Upper lobe of left lung (tissue), 4 donors: ENCODE results near the gene TNS1.

Experiments used
- CTCF ChIP-seq, 6 experiments: fragments of 450-650 bp in 4 of 6; fragments of 200-600 bp in 2 of 6; sonication (generic) in 2 of 6; IDR thresholded peaks; one replicate each; pipeline ENCODE4 v1.5.1; 2016 to 2019; ENCODE audit warnings: antibody characterized with exemption in 6 of 6
- POLR2A ChIP-seq, 4 donors: fragments of 450-650 bp; IDR thresholded peaks; one replicate each; pipeline ENCODE4 v1.5.1; 2016 to 2017; ENCODE audit warnings: antibody characterized with exemption in 4 of 4, mild to moderate bottlenecking in 2 of 4
- POLR2AphosphoS5 ChIP-seq, 2 donors: sonication (generic); formaldehyde crosslinking; IDR thresholded peaks; one replicate each; pipeline ENCODE4 v1.5.1; 2017; ENCODE audit warnings: antibody characterized with exemption in 2 of 2

DNA sequence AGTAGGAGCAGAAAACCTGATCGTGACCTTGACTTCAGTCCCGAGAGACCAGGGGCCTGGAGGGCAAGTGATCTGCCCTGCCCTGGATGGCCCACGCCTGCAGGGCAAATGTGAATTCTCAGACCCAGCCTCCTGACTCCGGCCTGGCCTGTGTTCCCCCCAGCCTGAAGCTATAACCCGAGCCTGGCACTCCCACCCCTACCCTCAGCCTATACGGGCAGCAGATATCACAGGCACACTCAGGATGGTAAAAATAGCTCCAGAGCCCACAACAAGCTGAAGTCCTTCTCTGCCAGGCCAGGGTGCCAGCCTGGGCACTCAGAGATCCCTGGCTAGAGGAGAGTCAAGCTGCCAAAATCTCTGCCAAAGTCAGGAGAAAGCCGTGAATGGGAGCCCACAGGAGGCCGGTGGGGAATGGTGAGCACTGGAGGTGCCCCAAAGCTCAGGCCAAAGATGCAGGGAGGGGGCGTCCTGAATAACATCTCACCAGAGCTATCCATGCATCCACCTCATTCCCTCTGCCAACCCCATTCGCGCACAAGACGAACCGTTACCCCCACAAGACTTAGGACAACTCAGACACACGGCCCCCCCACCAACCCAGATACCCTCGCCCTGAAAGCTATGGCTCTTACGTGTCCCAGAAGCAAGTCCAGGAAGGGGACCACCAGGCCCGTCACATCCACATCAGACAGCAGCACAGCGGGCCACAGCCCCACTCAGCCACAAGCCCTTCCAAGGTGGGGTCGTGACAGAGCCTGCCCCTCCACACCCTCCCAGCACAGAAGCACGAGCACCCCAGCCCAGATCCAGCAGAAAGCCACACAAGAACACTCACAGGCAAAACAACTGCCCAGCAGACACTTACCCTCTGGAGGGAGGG lies 144.9 kb downstream of the TNS1 start:
- TF ChIP-seq CTCF (IDR thresholded peaks at IDR 0.05) (no peak), POLR2A (IDR thresholded peaks at IDR 0.05) (no peak), POLR2AphosphoS5 (IDR thresholded peaks at IDR 0.05) (no peak)
